Type B pancreatic cell (in vitro differentiated cells): Measurements from ENCODE around the gene TCF12. TPM values are rescaled to one million over a fixed set of nuclear protein-coding genes. Genes with fewer than 3 reads are reported as not detected.
A peak's percentile ranks its signal among the peaks of the same experiment; 100 is the strongest.

ENCODE experiments used
- DNase-seq: peaks from one replicate; pipeline ENCODE4 v3.0.0; 2021; ENCODE audit warnings: mixed read lengths; ENCODE audit not compliant: unreplicated experiment; ENCODE audit errors: extremely low spot score
- H3K27ac Mint-ChIP-seq: 2 replicates; pipeline ENCODE4 v1.8.0; 2021; ENCODE audit warnings: mild to moderate bottlenecking, mixed read lengths
- H3K27me3 Mint-ChIP-seq: 2 replicates; pipeline ENCODE4 v1.8.0; 2021; ENCODE audit warnings: mixed read lengths
- H3K36me3 Mint-ChIP-seq: 2 replicates; pipeline ENCODE4 v1.8.0; 2021; ENCODE audit warnings: mixed read lengths
- H3K4me1 Mint-ChIP-seq: one replicate; pipeline ENCODE4 v1.8.0; 2021; ENCODE audit warnings: mixed read lengths; ENCODE audit not compliant: unreplicated experiment
- H3K4me3 Mint-ChIP-seq: 2 replicates; pipeline ENCODE4 v1.8.0; 2021; ENCODE audit warnings: mild to moderate bottlenecking, mixed read lengths
- H3K9me3 Mint-ChIP-seq: 2 replicates; pipeline ENCODE4 v1.8.0; 2021; ENCODE audit warnings: mixed read lengths
- CTCF ChIP-seq: fragments of 200-600 bp; sonication (generic); conservative IDR thresholded peaks from 2 replicates; pipeline ENCODE4 v1.5.0; 2021; ENCODE audit warnings: antibody characterized with exemption, mild to moderate bottlenecking
- total RNA-seq: library from RNA; stranded (reverse); gene quantifications from 2 replicates; pipeline ENCODE4 v1.2.1, GENCODE V29; 2021; ENCODE audit warnings: low replicate concordance

The TCF12 gene
- total RNA-seq, 1 donor from 2014 or later = 153 TPM

GRCh38 chr15:57135800-57136199, 217.4 kb downstream of the TCF12 start:
- DNase-seq = no peak
- no peak for TF ChIP-seq CTCF

GRCh38 chr15:57138349-57138788, 219.9 kb downstream of the TCF12 start:
- peak overlapping the region; percentile 25 for H3K27ac Mint-ChIP-seq
- H3K36me3 Mint-ChIP-seq = no peaks in the 10 kb centered on the region
- H3K27me3 Mint-ChIP-seq = no peaks in the 10 kb centered on the region
- TF ChIP-seq CTCF = peak; percentile 86
- no peak for DNase-seq
- no peak overlapping the region for H3K4me3 Mint-ChIP-seq
- H3K4me1 Mint-ChIP-seq = peaks cover 41% of the 10 kb centered on the region
- no peaks in the 10 kb centered on the region for H3K9me3 Mint-ChIP-seq

More at GRCh38 chr15:57135800-57136199, 217.4 kb downstream of the TCF12 start:
- Mint-ChIP-seq H3K4me3 (no peak overlapping the region), H3K9me3 (no peaks in the 10 kb centered on the region), H3K4me1 (peaks cover 51% of the 10 kb centered on the region), H3K27me3 (no peaks in the 10 kb centered on the region), H3K27ac (no peak overlapping the region), H3K36me3 (no peaks in the 10 kb centered on the region)

- H3K27ac Mint-ChIP-seq = no peak overlapping the region
- H3K9me3 Mint-ChIP-seq = no peaks in the 10 kb centered on the region
- no peak for DNase-seq
- peaks cover 15% of the 10 kb centered on the region for H3K4me1 Mint-ChIP-seq
- H3K4me3 Mint-ChIP-seq = no peak overlapping the region
- no peaks in the 10 kb centered on the region for H3K36me3 Mint-ChIP-seq
- no peak for TF ChIP-seq CTCF
- H3K27me3 Mint-ChIP-seq = no peaks in the 10 kb centered on the region
Measured at GRCh38 chr15:57143511-57144078, 225.2 kb downstream of the TCF12 start.

- Mint-ChIP-seq H3K36me3 (no peaks in the 10 kb centered on the region), H3K4me3 (no peak overlapping the region), H3K27ac (no peak overlapping the region), H3K27me3 (no peaks in the 10 kb centered on the region), H3K4me1 (peaks cover 11% of the 10 kb centered on the region), H3K9me3 (no peaks in the 10 kb centered on the region)
- TF ChIP-seq CTCF = no peak
- DNase-seq = no peak
Measured at GRCh38 chr15:57144448-57144847, 226.0 kb downstream of the TCF12 start.

GRCh38 chr15:57146506-57147201, 228.2 kb downstream of the TCF12 start:
- no peaks in the 10 kb centered on the region for H3K27me3 Mint-ChIP-seq
- peak; percentile 89 for TF ChIP-seq CTCF
- H3K4me1 Mint-ChIP-seq = peaks cover 13% of the 10 kb centered on the region
- DNase-seq = no peak
- peaks cover 13% of the 10 kb centered on the region for H3K36me3 Mint-ChIP-seq
- H3K27ac Mint-ChIP-seq = no peak overlapping the region
- H3K4me3 Mint-ChIP-seq = no peak overlapping the region
- peaks cover 7% of the 10 kb centered on the region for H3K9me3 Mint-ChIP-seq
